IMR-90 (cell line): ENCODE measurements around the gene AGTR1. TPM values are rescaled to one million over a fixed set of nuclear protein-coding genes. Genes with fewer than 3 reads are reported as not detected.

ENCODE experiments used
- ATAC-seq: fragments of 200-7000 bp; cut with Tn5 transposase; 2 replicates; pipeline ENCODE4 v1.9.1; 2020; ENCODE audit warnings: low read depth, mild to moderate bottlenecking, moderate library complexity
- BruUV-seq: library from RNA; stranded (reverse); fragments of 400-500 nt; replicated peaks from 2 replicates; lab custom pipeline; 2021; lab: Mats Ljungman, UMichigan
- CTCF ChIA-PET: fragments of 300-600 bp; formaldehyde crosslinking; extraction: SDS; loops from one replicate; lab custom pipeline; 2021; ENCODE audit warnings: antibody characterized with exemption; lab: Yijun Ruan, JAX
- POLR2A ChIA-PET: fragments of 300-600 bp; sonication (Branson Sonifier 250); formaldehyde crosslinking; loops from one replicate; lab custom pipeline; 2022; ENCODE audit warnings: antibody characterized with exemption; ENCODE audit not compliant: unreplicated experiment; lab: Charles Lee
- DNase-seq: peaks from one replicate; pipeline ENCODE4 v3.0.0; 2013
- H2AFZ ChIP-seq: replicated peaks from 2 replicates; pipeline ENCODE3; 2013; ENCODE audit warnings: low read length, mild to moderate bottlenecking; ENCODE audit not compliant: poor library complexity
- H2AK5ac ChIP-seq: 2 replicates; pipeline ENCODE4 v1.6.1; 2013; ENCODE audit warnings: low read depth, low read length, inconsistent platforms
- H2AK9ac ChIP-seq: replicated peaks from 2 replicates; pipeline ENCODE3; 2013; ENCODE audit warnings: mild to moderate bottlenecking, low read depth, low read length, moderate library complexity; ENCODE audit not compliant: poor library complexity
- H2BK120ac ChIP-seq: 2 replicates; pipeline ENCODE4 v1.6.1; 2013; ENCODE audit warnings: low read depth, low read length, inconsistent platforms
- H2BK15ac ChIP-seq: 3 replicates; pipeline ENCODE4 v1.6.1; 2013; ENCODE audit warnings: low read depth, low read length, inconsistent platforms
- H2BK20ac ChIP-seq: 2 replicates; pipeline ENCODE4 v1.6.1; 2013; ENCODE audit warnings: low read depth, mild to moderate bottlenecking, inconsistent platforms, low read length, moderate library complexity
- H2BK5ac ChIP-seq: 2 replicates; pipeline ENCODE4 v1.6.1; 2013; ENCODE audit warnings: mild to moderate bottlenecking, low read depth, low read length, inconsistent platforms; ENCODE audit not compliant: poor library complexity, severe bottlenecking
- H3K14ac ChIP-seq: replicated peaks from 2 replicates; pipeline ENCODE4 v1.6.1; 2013; ENCODE audit warnings: low read depth, low read length, inconsistent platforms
- H3K18ac ChIP-seq: 2 replicates; pipeline ENCODE4 v1.6.1; 2013; ENCODE audit warnings: low read depth, low read length, control low read depth
- H3K23ac ChIP-seq: 2 replicates; pipeline ENCODE4 v1.6.1; 2013; ENCODE audit warnings: low read depth, low read length, inconsistent platforms
- H3K27ac ChIP-seq: 2 replicates; pipeline ENCODE4 v1.5.1; 2013; ENCODE audit warnings: mild to moderate bottlenecking, control low read depth, low read length; ENCODE audit not compliant: insufficient read depth
- H3K27me3 ChIP-seq: 2 replicates; pipeline ENCODE4 v1.6.1; 2013; ENCODE audit warnings: low read length; ENCODE audit not compliant: control insufficient read depth, insufficient read depth
- H3K36me3 ChIP-seq: 2 replicates; pipeline ENCODE4 v1.6.1; 2013; ENCODE audit warnings: low read length, mixed read lengths; ENCODE audit not compliant: control insufficient read depth, insufficient read depth
- H3K4ac ChIP-seq: 2 replicates; pipeline ENCODE4 v1.6.1; 2013; ENCODE audit warnings: low read depth, low read length, inconsistent platforms
- H3K4me1 ChIP-seq: 2 replicates; pipeline ENCODE4 v1.6.1; 2013; ENCODE audit warnings: low read length, mixed read lengths; ENCODE audit not compliant: control insufficient read depth, insufficient read depth
- H3K4me2 ChIP-seq: 2 replicates; pipeline ENCODE4 v1.6.1; 2013; ENCODE audit warnings: low read depth, mild to moderate bottlenecking, control low read depth, low read length, moderate library complexity
- H3K4me3 ChIP-seq: 2 replicates; pipeline ENCODE4 v1.5.1; 2013; ENCODE audit warnings: low read depth, mild to moderate bottlenecking, control low read depth, low read length, moderate library complexity; ENCODE audit not compliant: insufficient read depth
- H3K56ac ChIP-seq: 2 replicates; pipeline ENCODE4 v1.6.1; 2013; ENCODE audit warnings: low read length, inconsistent platforms; ENCODE audit not compliant: insufficient read depth; ENCODE audit errors: extremely low read depth
- H3K79me1 ChIP-seq, 2 experiments: 2 replicates each; pipeline ENCODE4 v1.6.1; 2013; ENCODE audit warnings: low read length in 2 of 2, inconsistent platforms in 1 of 2, low read depth in 1 of 2
- H3K9ac ChIP-seq: 2 replicates; pipeline ENCODE4 v1.6.1; 2013; ENCODE audit warnings: low read depth, low read length, control low read depth
- H3K9me1 ChIP-seq: 2 replicates; pipeline ENCODE4 v1.6.1; 2013; ENCODE audit warnings: low read length, inconsistent platforms; ENCODE audit not compliant: insufficient read depth
- H3K9me3 ChIP-seq: 2 replicates; pipeline ENCODE4 v1.6.1; 2013; ENCODE audit warnings: low read length; ENCODE audit not compliant: control insufficient read depth, insufficient read depth
- H4K20me1 ChIP-seq: 2 replicates; pipeline ENCODE4 v1.6.1; 2013; ENCODE audit warnings: low read length, inconsistent platforms; ENCODE audit not compliant: insufficient read depth
- H4K5ac ChIP-seq: 2 replicates; pipeline ENCODE4 v1.6.1; 2013; ENCODE audit warnings: mild to moderate bottlenecking, low read depth, low read length, control low read depth
- H4K8ac ChIP-seq, 2 experiments: 2 replicates each; pipeline ENCODE4 v1.6.1; 2013; ENCODE audit warnings: low read depth in 2 of 2, low read length in 2 of 2, control low read depth in 1 of 2, inconsistent platforms in 1 of 2
- H4K91ac ChIP-seq: 2 replicates; pipeline ENCODE4 v1.6.1; 2013; ENCODE audit warnings: low read depth, low read length, inconsistent platforms; ENCODE audit not compliant: insufficient read depth
- BHLHE40 ChIP-seq: fragments of 150-350 bp; IDR thresholded peaks from 2 replicates; pipeline ENCODE4 v1.6.1; 2016; ENCODE audit warnings: mild to moderate bottlenecking, low read depth, low read length
- CTCF ChIP-seq: conservative IDR thresholded peaks from 2 replicates; pipeline ENCODE4 v1.5.1; 2012; ENCODE audit warnings: mild to moderate bottlenecking, low read depth, low read length, improper control_type of control experiment
- ELK1 ChIP-seq: fragments of 150-350 bp; IDR thresholded peaks from 2 replicates; pipeline ENCODE4 v1.6.1; 2016; ENCODE audit warnings: low read depth, mild to moderate bottlenecking, low read length, moderate library complexity, borderline replicate concordance
- MAFK ChIP-seq: IDR thresholded peaks from 2 replicates; pipeline ENCODE4 v1.6.1; 2012; ENCODE audit warnings: low read depth, low read length, improper control_type of control experiment
- NFE2L2 ChIP-seq: fragments of 150-350 bp; IDR thresholded peaks from 2 replicates; pipeline ENCODE4 v1.6.1; 2016; ENCODE audit warnings: low read depth, mild to moderate bottlenecking, low read length
- RAD21 ChIP-seq: IDR thresholded peaks from 2 replicates; pipeline ENCODE4 v1.6.1; 2012; ENCODE audit warnings: low read length, improper control_type of control experiment
- WGBS, 2 experiments: methylation state at CpG; one replicate each; pipeline versions ENCODE4 v1.1.5 to v1.1.7; 2013; ENCODE audit warnings: missing lambda C conversion rate in 2 of 2; ENCODE audit not compliant: insufficient read length in 1 of 2; ENCODE audit errors: extremely low coverage in 2 of 2; 5-methylcytosine and 5-hydroxymethylcytosine counted together
- dilution Hi-C: fragments of 300-500 bp; cut with HindIII; formaldehyde crosslinking; loops from one replicate; pipeline ENCODE4 v1.14.3; 2018; ENCODE audit warnings: low sequenced_read_pairs; ENCODE audit not compliant: unreplicated experiment
- in situ Hi-C: fragments of 300-500 bp; cut with MboI; formaldehyde crosslinking; loops from 3 replicates; pipeline ENCODE4 v1.14.3; 2019; ENCODE audit warnings: low sequenced_read_pairs, inconsistent platforms, mixed read lengths
- intact Hi-C: fragments of 100-400 bp; cut with micrococcal nuclease; formaldehyde crosslinking; loops from 2 replicates; pipeline ENCODE4 v1.10.0; 2022
- polyA plus RNA-seq, 3 experiments: library from polyadenylated mRNA; depleted of rRNA; stranded (reverse); fragments of >200 nt; gene quantifications; 2 replicates each; pipeline ENCODE4 v1.2.3, GENCODE V29; 2012; ENCODE audit warnings: low replicate concordance in 1 of 3
- total RNA-seq: library from RNA; depleted of rRNA; stranded (reverse); fragments of >200 nt; gene quantifications from 2 replicates; pipeline ENCODE4 v1.2.3, GENCODE V29; 2012

Gene AGTR1
- total and polyA plus RNA-seq, 2 of the 4 experiments (the other 2 are of a cell fraction), result 2.2 to 2.7 TPM

- H3K79me1 ChIP-seq, result no peaks in the 10 kb centered on the region
- H2BK120ac ChIP-seq, result no peak overlapping the region
- no peak overlapping the region for H2AK5ac ChIP-seq
- BruUV-seq, result no TSS peak
- H3K14ac ChIP-seq, result no peak overlapping the region
- H3K56ac ChIP-seq, result no peak overlapping the region
- H4K91ac ChIP-seq, result no peak overlapping the region
- no peak overlapping the region for H3K4me3 ChIP-seq
- TF ChIP-seq BHLHE40, result no peak
- no peak for TF ChIP-seq NFE2L2
- TF ChIP-seq CTCF, result 0 out of 2 replicates have a peak, but pooled peaks have one; percentile 22
- TF ChIP-seq RAD21, result peak; percentile 23; the same call in 1 of the 2 replicates
- TF ChIP-seq ELK1, result no peak
- no peak for TF ChIP-seq MAFK
- DNase-seq (no peak), ATAC-seq (no peak)
- H2BK5ac ChIP-seq, result no peak overlapping the region
- no peak overlapping the region for H2AFZ ChIP-seq
- no peak overlapping the region for H3K4ac ChIP-seq
- intact Hi-C loops (loop anchor here (1.0 to 5.0 kb wide), 2 partner anchors 130 to 220 kb away; no protein-coding TSS in a partner anchor), in situ Hi-C loops (loop anchor here (10.0 kb wide), 1 partner anchor 218 kb away; no protein-coding TSS in a partner anchor), dilution Hi-C loops (no loop called here)
- H2AK9ac ChIP-seq, result no peak overlapping the region
- H4K8ac ChIP-seq, result no peak overlapping the region
- H3K9ac ChIP-seq, result no peak overlapping the region
- no peaks in the 10 kb centered on the region for H3K9me1 ChIP-seq
- H2BK20ac ChIP-seq, result no peak overlapping the region
- no peaks in the 10 kb centered on the region for H3K36me3 ChIP-seq
- peaks cover 5% of the 10 kb centered on the region; the same call in 1 of the 2 replicates for H3K27me3 ChIP-seq
- POLR2A ChIA-PET, result no interaction called here
- no peaks in the 10 kb centered on the region for H3K9me3 ChIP-seq
- CTCF ChIA-PET, result interaction anchor here (0.6 to 1.2 kb wide), 2 partner anchors 133 to 367 kb away, joined by 3 to 4 read pairs; no protein-coding TSS in a partner anchor
- H3K18ac ChIP-seq, result no peak overlapping the region
- no peak overlapping the region for H3K23ac ChIP-seq
- no peak overlapping the region for H3K27ac ChIP-seq
- H2BK15ac ChIP-seq, result no peak overlapping the region
- H4K5ac ChIP-seq, result no peak overlapping the region
- H3K4me2 ChIP-seq, result no peak overlapping the region
- H3K4me1 ChIP-seq, result no peaks in the 10 kb centered on the region
- WGBS, 2 experiments, result no CpG with 5 or more reads among the region's 5 CpGs
- no peaks in the 10 kb centered on the region for H4K20me1 ChIP-seq
Observed at GRCh38 chr3:148727231-148727630, 29.5 kb downstream of the AGTR1 start.
